Measurements from ENCODE around the gene HSF2BP. TPM values are rescaled to one million over a fixed set of nuclear protein-coding genes. Genes with fewer than 3 reads are reported as not detected.

Gene HSF2BP
- total and polyA plus RNA-seq, 2 experiments from 2014 or later = 0.22 to 3.6 TPM

DNA sequence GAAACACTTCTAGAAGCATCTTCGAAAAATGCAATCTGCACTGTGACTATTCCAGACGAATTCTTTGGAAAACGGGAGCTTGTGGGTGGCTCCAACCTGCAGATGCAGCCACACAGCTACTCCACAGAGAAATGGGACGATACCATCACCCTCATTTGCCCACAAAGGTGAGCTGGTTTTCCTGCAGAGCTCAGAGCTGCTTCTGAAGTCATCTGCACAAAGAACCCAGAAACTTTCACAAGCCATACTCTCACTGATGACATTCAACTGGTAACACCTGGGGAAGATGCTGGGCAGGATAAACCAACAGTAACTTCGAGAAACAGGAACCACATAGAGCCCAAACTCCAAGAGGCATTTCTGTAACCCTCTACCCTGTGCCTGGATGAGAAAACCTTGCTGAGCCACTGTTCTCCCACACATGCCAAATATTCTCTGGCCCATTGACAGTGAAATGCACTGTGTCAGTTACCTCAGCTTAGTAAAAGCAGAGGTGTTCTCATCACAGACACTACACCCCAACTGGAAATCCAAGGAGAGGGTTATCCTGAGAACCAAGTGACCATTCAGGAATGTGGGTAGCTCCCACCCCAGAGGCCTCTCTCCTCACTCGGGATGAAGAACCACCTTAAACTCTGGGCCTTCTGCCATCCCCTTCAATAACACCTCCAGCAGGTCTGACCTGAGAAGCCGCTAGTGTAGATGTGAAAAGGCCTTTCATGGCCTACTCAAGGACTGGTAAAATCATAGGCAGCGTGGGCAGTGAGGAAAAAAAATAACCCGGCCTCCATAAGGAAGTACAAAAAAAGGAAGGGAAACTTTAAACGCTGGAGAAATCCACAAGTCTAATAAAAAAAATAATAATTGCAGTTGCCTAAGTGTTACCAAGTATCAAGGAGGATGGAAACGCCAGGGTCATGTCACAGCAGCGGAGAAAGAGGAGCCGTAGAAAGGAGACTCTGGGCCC is 56.7 kb downstream of the HSF2BP start:
- Histone ChIP-seq H3K4me3 (no peak overlapping the region), H3K9me3 (ENCODE audit: low read depth) (no peaks in the 10 kb centered on the region), H3K4me1 (ENCODE audit: low read depth) (no peaks in the 10 kb centered on the region), H3K27me3 (no peaks in the 10 kb centered on the region), H3K27ac (no peak overlapping the region), H3K36me3 (no peaks in the 10 kb centered on the region)
- DNase-seq (ENCODE audit: low read depth in 1 of 2, low spot score in 1 of 2) = no peak
- TF ChIP-seq, protein P1, sequence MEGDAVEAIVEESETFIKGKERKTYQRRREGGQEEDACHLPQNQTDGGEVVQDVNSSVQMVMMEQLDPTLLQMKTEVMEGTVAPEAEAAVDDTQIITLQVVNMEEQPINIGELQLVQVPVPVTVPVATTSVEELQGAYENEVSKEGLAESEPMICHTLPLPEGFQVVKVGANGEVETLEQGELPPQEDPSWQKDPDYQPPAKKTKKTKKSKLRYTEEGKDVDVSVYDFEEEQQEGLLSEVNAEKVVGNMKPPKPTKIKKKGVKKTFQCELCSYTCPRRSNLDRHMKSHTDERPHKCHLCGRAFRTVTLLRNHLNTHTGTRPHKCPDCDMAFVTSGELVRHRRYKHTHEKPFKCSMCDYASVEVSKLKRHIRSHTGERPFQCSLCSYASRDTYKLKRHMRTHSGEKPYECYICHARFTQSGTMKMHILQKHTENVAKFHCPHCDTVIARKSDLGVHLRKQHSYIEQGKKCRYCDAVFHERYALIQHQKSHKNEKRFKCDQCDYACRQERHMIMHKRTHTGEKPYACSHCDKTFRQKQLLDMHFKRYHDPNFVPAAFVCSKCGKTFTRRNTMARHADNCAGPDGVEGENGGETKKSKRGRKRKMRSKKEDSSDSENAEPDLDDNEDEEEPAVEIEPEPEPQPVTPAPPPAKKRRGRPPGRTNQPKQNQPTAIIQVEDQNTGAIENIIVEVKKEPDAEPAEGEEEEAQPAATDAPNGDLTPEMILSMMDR (IDR thresholded peaks at IDR 0.05; ENCODE audit: low read depth, low read length) = no peak

DNA sequence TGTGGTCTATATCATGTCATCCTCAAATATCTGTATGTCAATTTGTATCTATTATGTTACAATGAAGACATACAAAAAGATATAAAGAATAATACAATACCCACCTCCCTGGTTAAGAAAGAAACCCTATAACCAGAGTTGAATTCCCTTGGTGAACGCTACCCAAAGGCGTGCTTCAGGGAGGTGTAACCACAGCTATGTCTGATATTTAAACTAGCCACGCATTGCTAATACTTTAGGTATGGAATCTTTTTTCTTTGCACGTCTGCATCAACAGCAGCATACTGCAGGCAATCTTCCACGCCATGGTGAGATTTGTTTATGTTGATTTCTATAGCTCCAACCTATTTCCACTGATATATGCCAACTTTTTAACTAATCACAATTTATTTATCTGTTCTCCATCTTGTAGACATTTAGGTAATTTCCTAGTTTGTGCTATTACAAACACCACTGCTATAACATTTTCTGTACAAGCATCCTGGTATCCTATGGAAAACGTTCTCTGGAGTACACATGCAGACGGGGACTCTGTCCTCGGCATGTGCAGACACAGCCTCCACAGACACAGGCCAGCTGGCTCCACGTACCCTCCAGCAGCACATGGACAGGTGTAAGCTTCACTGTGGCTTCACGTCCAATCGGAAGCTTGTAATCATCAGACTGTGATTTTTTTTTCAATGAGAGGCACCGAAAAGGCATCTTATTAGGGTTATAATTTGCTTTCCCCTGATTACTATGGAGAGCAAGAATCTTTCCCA is 58.5 kb downstream of the HSF2BP start:
- no peaks in the 10 kb centered on the region for H3K4me1 ChIP-seq (ENCODE audit: low read depth)
- DNase-seq (ENCODE audit: low read depth in 1 of 2, low spot score in 1 of 2) = peak in 1 of 2 donors; percentile 93
- H3K4me3 ChIP-seq = no peak overlapping the region
- H3K9me3 ChIP-seq (ENCODE audit: low read depth) = no peaks in the 10 kb centered on the region
- no peak overlapping the region for H3K27ac ChIP-seq
- no peaks in the 10 kb centered on the region for H3K27me3 ChIP-seq
- no peaks in the 10 kb centered on the region for H3K36me3 ChIP-seq
- TF ChIP-seq, protein P1 (IDR thresholded peaks at IDR 0.05; ENCODE audit: low read depth, low read length) = no peak

DNA sequence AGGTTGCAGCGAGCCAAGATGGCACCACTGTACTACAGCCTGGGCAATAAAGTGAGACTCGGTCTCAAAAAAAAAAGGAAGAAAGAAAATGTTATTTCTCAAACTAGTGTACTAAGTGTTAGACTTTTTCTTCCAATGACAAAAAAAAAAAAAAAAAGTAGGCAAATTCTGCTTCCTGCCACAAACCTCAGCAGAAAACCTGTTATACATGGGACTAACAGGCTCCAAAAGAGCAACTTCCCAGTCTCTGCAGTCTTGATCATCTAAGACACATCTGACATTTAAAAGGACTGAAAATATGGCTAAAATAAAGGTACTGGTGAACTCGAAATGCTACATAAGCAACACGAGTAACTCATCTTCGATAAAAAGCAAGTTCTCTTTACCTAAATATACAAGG is 59.6 kb downstream of the HSF2BP start:
- Histone ChIP-seq H3K4me1 (ENCODE audit: low read depth) (no peaks in the 10 kb centered on the region), H3K36me3 (no peaks in the 10 kb centered on the region), H3K27ac (no peak overlapping the region), H3K9me3 (ENCODE audit: low read depth) (no peaks in the 10 kb centered on the region), H3K4me3 (no peak overlapping the region), H3K27me3 (no peaks in the 10 kb centered on the region)
- TF ChIP-seq, protein P1 (IDR thresholded peaks at IDR 0.05; ENCODE audit: low read depth, low read length) = no peak
- no peak for DNase-seq (ENCODE audit: low read depth in 1 of 2, low spot score in 1 of 2)

DNA sequence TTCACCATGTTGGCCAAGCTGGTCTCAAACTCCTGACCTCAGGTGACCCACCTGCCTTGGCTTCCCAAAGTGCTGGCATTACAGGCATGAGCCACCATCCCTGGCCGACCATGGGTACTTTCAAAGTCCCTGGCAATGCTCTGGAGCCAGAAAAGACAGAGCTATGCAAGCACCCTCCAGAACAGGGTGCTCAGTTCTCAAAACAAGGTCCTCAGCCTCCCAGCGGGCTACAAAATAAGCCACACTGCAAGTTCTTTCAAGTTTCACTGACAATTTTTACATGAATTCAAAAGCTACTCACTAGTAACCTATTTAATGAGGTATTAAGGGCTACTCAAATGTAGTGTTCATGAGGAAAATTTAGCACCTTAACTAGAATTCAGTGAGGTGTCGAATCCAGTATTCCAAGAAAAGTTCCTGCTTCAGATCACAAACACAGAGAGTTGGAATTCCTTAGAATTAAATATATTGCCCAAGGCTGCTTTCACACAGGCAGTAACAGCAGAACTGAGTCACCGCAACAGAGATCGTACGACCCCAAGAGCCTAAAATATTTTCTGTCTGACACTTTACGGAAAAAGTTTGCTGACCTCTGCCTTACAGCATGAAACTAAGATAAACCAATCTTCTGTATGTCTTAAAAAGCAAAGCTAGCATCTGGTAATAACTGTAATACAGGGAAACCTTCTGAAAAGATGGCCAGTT is 60.7 kb downstream of the HSF2BP start:
- Histone ChIP-seq H3K27me3 (no peaks in the 10 kb centered on the region), H3K36me3 (no peaks in the 10 kb centered on the region), H3K27ac (no peak overlapping the region), H3K4me1 (ENCODE audit: low read depth) (no peaks in the 10 kb centered on the region), H3K9me3 (ENCODE audit: low read depth) (no peaks in the 10 kb centered on the region), H3K4me3 (no peak overlapping the region)
- TF ChIP-seq, protein P1 (IDR thresholded peaks at IDR 0.05; ENCODE audit: low read depth, low read length) = no peak
- DNase-seq (ENCODE audit: low read depth in 1 of 2, low spot score in 1 of 2) = peak in 1 of 2 donors; percentile 82

DNA sequence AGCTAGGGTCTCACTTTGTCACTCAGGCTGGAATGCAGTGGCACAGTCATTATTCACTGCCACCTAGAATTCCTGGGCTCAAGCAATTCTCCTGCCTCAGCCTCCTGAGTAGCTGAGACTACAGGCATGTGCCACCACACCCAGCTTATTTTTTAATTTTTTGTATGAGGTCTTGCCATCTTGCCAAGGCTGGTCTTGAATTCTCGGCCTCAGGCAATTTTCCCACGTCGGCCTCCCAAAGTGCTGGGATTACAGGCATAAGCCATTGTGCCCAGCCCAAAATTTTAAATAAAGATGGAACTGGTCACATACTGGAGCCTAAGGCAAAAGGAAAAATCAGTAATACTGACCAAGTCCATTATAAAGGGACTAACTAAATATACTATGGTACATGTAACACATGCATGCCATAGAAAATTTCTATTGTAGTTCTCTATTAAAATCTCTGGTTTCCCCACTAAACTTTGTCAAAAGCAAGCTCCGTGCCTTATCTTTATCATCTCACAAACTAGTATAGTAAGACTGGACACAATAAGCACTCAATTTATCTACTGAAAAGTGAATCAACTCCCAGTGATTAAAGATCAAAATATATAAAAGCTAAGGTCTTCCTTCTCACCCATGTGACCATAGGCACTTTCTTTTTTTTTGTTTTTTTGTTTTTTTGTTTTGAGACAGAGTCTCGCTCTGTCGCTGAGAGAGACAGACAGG is 61.6 kb downstream of the HSF2BP start:
- no peaks in the 10 kb centered on the region for H3K4me1 ChIP-seq (ENCODE audit: low read depth)
- no peak for DNase-seq (ENCODE audit: low read depth in 1 of 2, low spot score in 1 of 2)
- no peak overlapping the region for H3K4me3 ChIP-seq
- H3K27me3 ChIP-seq = no peaks in the 10 kb centered on the region
- no peaks in the 10 kb centered on the region for H3K36me3 ChIP-seq
- H3K27ac ChIP-seq = no peak overlapping the region
- TF ChIP-seq, protein P1 (IDR thresholded peaks at IDR 0.05; ENCODE audit: low read depth, low read length) = no peak
- no peaks in the 10 kb centered on the region for H3K9me3 ChIP-seq (ENCODE audit: low read depth)
